ENCODE results near the gene NOXO1.

NOXO1 gene

DNA sequence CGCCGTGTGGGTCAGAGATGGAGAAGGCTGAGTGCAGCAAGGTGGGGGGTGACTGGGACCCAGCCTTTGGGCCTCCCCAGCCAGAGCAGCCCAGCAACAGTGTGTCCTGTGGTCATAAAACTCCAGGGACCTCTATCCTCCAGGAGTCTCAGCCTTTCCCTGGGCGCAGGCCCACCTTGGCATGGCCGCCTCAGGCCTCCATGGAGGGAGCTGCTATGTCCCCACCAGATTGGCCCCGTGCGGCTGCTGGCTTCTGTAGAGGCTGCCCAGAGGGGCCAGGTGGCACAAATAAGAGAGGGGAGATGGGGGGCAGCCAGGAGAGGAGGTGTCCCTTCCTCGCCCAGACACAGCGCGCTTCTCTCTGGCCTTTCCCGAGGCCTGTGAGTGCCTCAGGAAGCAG lies 5.9 kb upstream of the NOXO1 start:
- no peaks in the 10 kb centered on the region for H4K20me1 ChIP-seq (ENCODE audit: insufficient read depth, low read length)
- no peak overlapping the region for H3K4me3 ChIP-seq (ENCODE audit: low read depth in 1 of 2, low read length in 2 of 2)
- no peak for DNase-seq
- H3K9ac ChIP-seq (ENCODE audit: low read depth, low read length): no peak overlapping the region
- H3K4me2 ChIP-seq (ENCODE audit: insufficient read depth, low read length): no peak overlapping the region
- no peak overlapping the region for H3K27ac ChIP-seq (ENCODE audit: low read length)
- H2AFZ ChIP-seq (ENCODE audit: low read depth, low read length): no peak overlapping the region
- peaks cover 18% of the 10 kb centered on the region for H3K79me2 ChIP-seq (ENCODE audit: insufficient read depth, low read length)
- peaks cover 12% of the 10 kb centered on the region for H3K27me3 ChIP-seq (ENCODE audit: insufficient read depth, low read length, poor library complexity)
- ATAC-seq (ENCODE audit: insufficient read depth, low read depth): no peak
- TF ChIP-seq, protein P1, sequence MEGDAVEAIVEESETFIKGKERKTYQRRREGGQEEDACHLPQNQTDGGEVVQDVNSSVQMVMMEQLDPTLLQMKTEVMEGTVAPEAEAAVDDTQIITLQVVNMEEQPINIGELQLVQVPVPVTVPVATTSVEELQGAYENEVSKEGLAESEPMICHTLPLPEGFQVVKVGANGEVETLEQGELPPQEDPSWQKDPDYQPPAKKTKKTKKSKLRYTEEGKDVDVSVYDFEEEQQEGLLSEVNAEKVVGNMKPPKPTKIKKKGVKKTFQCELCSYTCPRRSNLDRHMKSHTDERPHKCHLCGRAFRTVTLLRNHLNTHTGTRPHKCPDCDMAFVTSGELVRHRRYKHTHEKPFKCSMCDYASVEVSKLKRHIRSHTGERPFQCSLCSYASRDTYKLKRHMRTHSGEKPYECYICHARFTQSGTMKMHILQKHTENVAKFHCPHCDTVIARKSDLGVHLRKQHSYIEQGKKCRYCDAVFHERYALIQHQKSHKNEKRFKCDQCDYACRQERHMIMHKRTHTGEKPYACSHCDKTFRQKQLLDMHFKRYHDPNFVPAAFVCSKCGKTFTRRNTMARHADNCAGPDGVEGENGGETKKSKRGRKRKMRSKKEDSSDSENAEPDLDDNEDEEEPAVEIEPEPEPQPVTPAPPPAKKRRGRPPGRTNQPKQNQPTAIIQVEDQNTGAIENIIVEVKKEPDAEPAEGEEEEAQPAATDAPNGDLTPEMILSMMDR (IDR thresholded peaks at IDR 0.05; ENCODE audit: borderline replicate concordance, extremely low read depth, low read length, poor library complexity, severe bottlenecking): no peak
- no peak for TF ChIP-seq EZH2 (IDR thresholded peaks at IDR 0.05; ENCODE audit: borderline replicate concordance, low read depth, low read length, severe bottlenecking)
- no peaks in the 10 kb centered on the region for H3K9me3 ChIP-seq (ENCODE audit: insufficient read depth, low read length, severe bottlenecking)
- peaks cover 16% of the 10 kb centered on the region for H3K36me3 ChIP-seq (ENCODE audit: insufficient read depth, low read length)
- peaks cover 24% of the 10 kb centered on the region for H3K4me1 ChIP-seq (ENCODE audit: insufficient read depth, low read length)

DNA sequence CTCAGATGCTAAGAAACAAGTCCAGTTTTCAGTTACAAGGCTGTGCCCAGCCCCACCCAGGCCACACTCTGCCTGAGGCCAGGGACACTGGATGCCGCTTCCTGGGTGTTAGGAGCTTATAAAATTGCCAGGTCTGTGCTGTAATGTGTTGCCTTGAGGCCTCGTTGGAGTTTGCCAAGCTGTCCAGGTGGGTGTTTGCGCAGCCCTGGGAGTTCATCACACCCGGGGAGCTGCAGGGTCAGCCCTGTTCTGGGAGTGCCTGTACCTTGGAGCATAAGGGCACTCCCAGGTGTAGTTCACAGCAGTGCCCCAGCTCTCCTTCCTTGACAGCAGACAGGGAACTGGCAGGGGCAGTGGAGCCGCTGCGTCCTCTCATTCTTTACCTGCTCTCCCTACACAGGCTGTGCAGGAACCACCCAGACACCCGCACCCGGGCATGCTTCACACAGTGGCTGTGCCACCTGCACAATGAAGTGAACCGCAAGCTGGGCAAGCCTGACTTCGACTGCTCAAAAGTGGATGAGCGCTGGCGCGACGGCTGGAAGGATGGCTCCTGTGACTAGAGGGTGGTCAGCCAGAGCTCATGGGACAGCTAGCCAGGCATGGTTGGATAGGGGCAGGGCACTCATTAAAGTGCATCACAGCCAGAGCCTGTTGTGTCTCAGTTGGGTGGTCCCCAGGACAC lies 4.3 kb upstream of the NOXO1 start:
- Histone ChIP-seq H3K4me3 (ENCODE audit: low read depth in 1 of 2, low read length in 2 of 2) (peak overlapping the region in 1 of 2 experiments; percentile 88; a peak in 1 of 4 replicates), H3K27ac (ENCODE audit: low read length) (no peak overlapping the region), H3K79me2 (ENCODE audit: insufficient read depth, low read length) (peaks cover 18% of the 10 kb centered on the region), H3K4me2 (ENCODE audit: insufficient read depth, low read length) (peak overlapping the region; percentile 100), H3K4me1 (ENCODE audit: insufficient read depth, low read length) (peaks cover 24% of the 10 kb centered on the region), H3K27me3 (ENCODE audit: insufficient read depth, low read length, poor library complexity) (peaks cover 14% of the 10 kb centered on the region), H3K9ac (ENCODE audit: low read depth, low read length) (peak overlapping the region; percentile 93), H3K36me3 (ENCODE audit: insufficient read depth, low read length) (peaks cover 16% of the 10 kb centered on the region), H2AFZ (ENCODE audit: low read depth, low read length) (no peak overlapping the region), H3K9me3 (ENCODE audit: insufficient read depth, low read length, severe bottlenecking) (no peaks in the 10 kb centered on the region), H4K20me1 (ENCODE audit: insufficient read depth, low read length) (0 out of 2 replicates have a peak, but pooled peaks cover 4% of the 10 kb centered on the region)
- ATAC-seq (ENCODE audit: insufficient read depth, low read depth) (no peak), DNase-seq (no peak)
- no peak for TF ChIP-seq EZH2 (IDR thresholded peaks at IDR 0.05; ENCODE audit: borderline replicate concordance, low read depth, low read length, severe bottlenecking)
- TF ChIP-seq, protein P1 (IDR thresholded peaks at IDR 0.05; ENCODE audit: borderline replicate concordance, extremely low read depth, low read length, poor library complexity, severe bottlenecking): no peak

DNA sequence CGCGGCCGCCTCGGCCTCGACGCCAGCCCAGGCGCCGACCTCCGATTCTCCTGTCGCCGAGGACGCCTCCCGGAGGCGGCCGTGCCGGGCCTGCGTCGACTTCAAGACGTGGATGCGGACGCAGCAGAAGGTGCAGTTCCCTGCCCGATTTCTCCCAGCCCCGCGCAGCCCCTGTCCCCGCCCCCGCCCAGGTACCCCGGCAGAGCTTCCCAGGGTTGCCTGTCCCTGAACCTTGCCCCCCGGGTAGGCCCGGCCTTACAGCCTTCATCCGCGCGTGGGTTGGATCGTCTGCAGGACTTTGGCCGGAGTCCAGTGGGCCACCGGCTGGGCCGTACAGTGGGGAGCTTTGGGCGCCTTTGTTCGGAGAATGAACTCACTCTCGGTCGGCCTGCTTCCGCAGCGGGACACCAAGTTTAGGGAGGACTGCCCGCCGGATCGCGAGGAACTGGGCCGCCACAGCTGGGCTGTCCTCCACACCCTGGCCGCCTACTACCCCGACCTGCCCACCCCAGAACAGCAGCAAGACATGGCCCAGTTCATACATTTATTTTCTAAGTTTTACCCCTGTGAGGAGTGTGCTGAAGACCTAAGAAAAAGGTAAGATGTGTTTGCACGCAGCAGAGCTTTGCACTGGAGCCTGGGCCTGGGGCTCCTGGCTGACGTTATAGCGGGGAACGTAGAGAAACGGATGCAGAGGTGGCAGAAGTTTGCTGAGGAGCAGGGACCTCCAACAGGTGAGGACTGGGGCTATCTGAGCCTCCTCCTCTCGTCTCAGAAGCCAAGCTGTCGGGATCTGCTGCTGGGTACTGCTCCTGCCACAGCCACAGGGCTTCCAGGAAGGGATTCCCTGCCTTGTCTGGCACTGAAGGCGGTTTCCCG lies 3.3 kb upstream of the NOXO1 start:
- DNase-seq: no peak
- Histone ChIP-seq H3K4me1 (ENCODE audit: insufficient read depth, low read length) (peaks cover 24% of the 10 kb centered on the region), H3K9me3 (ENCODE audit: insufficient read depth, low read length, severe bottlenecking) (no peaks in the 10 kb centered on the region), H2AFZ (ENCODE audit: low read depth, low read length) (peak overlapping the region; percentile 99), H3K27me3 (ENCODE audit: insufficient read depth, low read length, poor library complexity) (peaks cover 14% of the 10 kb centered on the region), H3K9ac (ENCODE audit: low read depth, low read length) (peak overlapping the region; percentile 93), H3K79me2 (ENCODE audit: insufficient read depth, low read length) (peaks cover 18% of the 10 kb centered on the region), H3K36me3 (ENCODE audit: insufficient read depth, low read length) (peaks cover 16% of the 10 kb centered on the region), H4K20me1 (ENCODE audit: insufficient read depth, low read length) (peaks cover 4% of the 10 kb centered on the region; the same call in 1 of the 2 replicates), H3K27ac (ENCODE audit: low read length) (peak overlapping the region; percentile 75), H3K4me2 (ENCODE audit: insufficient read depth, low read length) (peak overlapping the region; percentile 100), H3K4me3 (ENCODE audit: low read depth in 1 of 2, low read length in 2 of 2) (peak overlapping the region; percentile 84 to 88; a peak in 3 of 4 replicates)
- no peak for TF ChIP-seq EZH2 (IDR thresholded peaks at IDR 0.05; ENCODE audit: borderline replicate concordance, low read depth, low read length, severe bottlenecking)
- TF ChIP-seq, protein P1 (IDR thresholded peaks at IDR 0.05; ENCODE audit: borderline replicate concordance, extremely low read depth, low read length, poor library complexity, severe bottlenecking): no peak
- peak; percentile 35 for ATAC-seq (ENCODE audit: insufficient read depth, low read depth)

Data from DND-41 (cell line).